Stimulated activated CD8-positive, alpha-beta memory T cell treated with anti-CD3 and anti-CD28 coated beads, Interleukin-4, amount 100 ng/mL, for 24 hours (primary cell): ENCODE results near the gene PHF12.

Experiments used
- DNase-seq: peaks from one replicate; pipeline ENCODE4 v3.0.0-alpha.2; 2020; ENCODE audit warnings: low read depth

Gene PHF12

GRCh38 chr17:28951428-28951990 is at the start of gene PHF12:
Gene PHF12, minus strand, starts transcription at chr17:28951518. Its CDS starts 558 bp downstream, at chr17:28950960.
- DNase-seq, result peak; percentile 100

- DNase-seq, result no peak
Measured at GRCh38 chr17:29000973-29001372, 49.7 kb upstream of the PHF12 start.

- DNase-seq, result no peak
Measured at GRCh38 chr17:28999206-28999605, 47.9 kb upstream of the PHF12 start.

- no peak for DNase-seq
Measured at GRCh38 chr17:28997806-28998205, 46.5 kb upstream of the PHF12 start.

GRCh38 chr17:28996554-28997096 is 45.3 kb upstream of the PHF12 start:
- DNase-seq, result no peak

GRCh38 chr17:28993645-28994426 is 42.5 kb upstream of the PHF12 start:
- DNase-seq, result no peak

- DNase-seq, result no peak
Measured at GRCh38 chr17:28992625-28993600, 41.6 kb upstream of the PHF12 start.

GRCh38 chr17:28992185-28992584 is 40.9 kb upstream of the PHF12 start:
- DNase-seq, result no peak

GRCh38 chr17:28991779-28992178 is 40.5 kb upstream of the PHF12 start:
- no peak for DNase-seq

- no peak for DNase-seq
Measured at GRCh38 chr17:28989028-28989427, 37.7 kb upstream of the PHF12 start.

- DNase-seq, result no peak
Measured at GRCh38 chr17:28988475-28988874, 37.2 kb upstream of the PHF12 start.

- DNase-seq, result no peak
Measured at GRCh38 chr17:28986714-28987655, 35.7 kb upstream of the PHF12 start.

GRCh38 chr17:28985950-28986713 is 34.8 kb upstream of the PHF12 start:
- no peak for DNase-seq

- DNase-seq, result no peak
Measured at GRCh38 chr17:28983286-28984230, 32.2 kb upstream of the PHF12 start.

GRCh38 chr17:28982131-28982793 is 30.9 kb upstream of the PHF12 start:
- DNase-seq, result peak; percentile 22

- DNase-seq, result no peak
Measured at GRCh38 chr17:28978356-28978964, 27.1 kb upstream of the PHF12 start.

GRCh38 chr17:28977659-28978355 is 26.5 kb upstream of the PHF12 start:
- no peak for DNase-seq

- no peak for DNase-seq
Measured at GRCh38 chr17:28975646-28976045, 24.3 kb upstream of the PHF12 start.
